Fibroblast of the aortic adventitia (primary cell): ENCODE data around the gene CTSW. TPM values are rescaled to one million over a fixed set of nuclear protein-coding genes. Genes with fewer than 3 reads are reported as not detected.

Experiments used
- DNase-seq: peaks from one replicate; pipeline ENCODE4 v3.0.0-alpha.2; 2010; ENCODE audit warnings: low read depth
- H3K4me3 ChIP-seq: 2 replicates; pipeline ENCODE4 v1.5.1; 2011; ENCODE audit warnings: low read depth, mild to moderate bottlenecking, control low read depth, low read length, moderate library complexity
- CTCF ChIP-seq: IDR thresholded peaks from 2 replicates; pipeline ENCODE4 v1.5.1; 2011; ENCODE audit warnings: mild to moderate bottlenecking, low read length, control low read depth, inconsistent platforms; ENCODE audit not compliant: insufficient read depth
- total RNA-seq: library from RNA; depleted of rRNA; stranded (reverse); fragments of >200 nt; gene quantifications from 2 replicates; pipeline ENCODE4 v1.2.3, GENCODE V29; 2012; ENCODE audit warnings: low replicate concordance

The CTSW gene
- total RNA-seq, 1 donor, result not detected

- no peak for TF ChIP-seq CTCF
- peak overlapping the region; percentile 92 for H3K4me3 ChIP-seq
- DNase-seq, result no peak
Measured at GRCh38 chr11:65917434-65918210, 38.0 kb downstream of the CTSW start.

- no peak for TF ChIP-seq CTCF
- DNase-seq, result no peak
- peak within 1 kb of the TSS; percentile 92 for H3K4me3 ChIP-seq
Measured at GRCh38 chr11:65918211-65919140, 38.8 kb downstream of the CTSW start, which contains the start of gene C11orf68. C11orf68 (minus strand) TSS chr11:65919062; CDS start chr11:65919031, 31 bp downstream.

- no peak for TF ChIP-seq CTCF
- peak; percentile 97 for DNase-seq
- peak within 1 kb of the TSS; percentile 92 for H3K4me3 ChIP-seq
Measured at GRCh38 chr11:65919141-65919572, 39.5 kb downstream of the CTSW start, which contains the start of gene DRAP1. DRAP1 (plus strand) TSS chr11:65919426; CDS start chr11:65919502, 76 bp downstream.

- no peak for DNase-seq
- TF ChIP-seq CTCF, result no peak
Measured at GRCh38 chr11:65919573-65920371, 40.1 kb downstream of the CTSW start.

GRCh38 chr11:65920372-65920802 lies 40.8 kb downstream of the CTSW start:
- no peak for TF ChIP-seq CTCF
- peak overlapping the region; percentile 83 for H3K4me3 ChIP-seq
- DNase-seq, result no peak

More at GRCh38 chr11:65919573-65920371, 40.1 kb downstream of the CTSW start:
- H3K4me3 ChIP-seq, result peak overlapping the region; percentile 83

- TF ChIP-seq CTCF, result no peak
- peak overlapping the region; percentile 83 for H3K4me3 ChIP-seq
- no peak for DNase-seq
Measured at GRCh38 chr11:65921033-65921555, 41.5 kb downstream of the CTSW start.
